A549 (cell line): ENCODE results near the gene ZNF536. TPM values are rescaled to one million over a fixed set of nuclear protein-coding genes. Genes with fewer than 3 reads are reported as not detected.
A peak's percentile ranks its signal among the peaks of the same experiment; 100 is the strongest.

Experiments used
- ATAC-seq, 2 experiments: fragments of 200-7000 bp in 1 of 2; fragments of >200 bp in 1 of 2; cut with Nextera tagmentation in 1 of 2; cut with Tn5 transposase in 1 of 2; 3 replicates each; pipeline versions ENCODE4 v1.8.0 to v1.9.1; 2018 to 2020; ENCODE audit warnings: mild to moderate bottlenecking in 1 of 2, moderate library complexity in 1 of 2
- CTCF ChIA-PET: fragments of 300-600 bp; sonication (Branson Sonifier 250); formaldehyde crosslinking; extraction: SDS; loops from one replicate; lab custom pipeline; 2021; ENCODE audit warnings: antibody characterized with exemption, inconsistent platforms; lab: Yijun Ruan, JAX
- POLR2A ChIA-PET: fragments of 350-600 bp; formaldehyde crosslinking; extraction: SDS; loops from one replicate; lab custom pipeline; 2021; ENCODE audit warnings: antibody characterized with exemption, inconsistent platforms; lab: Yijun Ruan, JAX
- DNase-seq, 2 experiments: peaks; one replicate each; pipeline versions ENCODE4 v3.0.0 to v3.0.0-alpha.2; 2011 to 2016; ENCODE audit warnings: low read depth in 1 of 2, low spot score in 1 of 2
- FAIRE-seq: peaks from 2 replicates; lab custom pipeline; 2011; peaks lifted over from hg19 to GRCh38; lab: Jason Lieb, UNC
- H3K27ac ChIP-seq, 2 experiments: fragments of >200 bp; sonication (Bioruptor Twin); formaldehyde crosslinking; 3 replicates each; pipeline ENCODE4 v1.5.1; 2016 to 2017
- H3K4me1 ChIP-seq: fragments of >200 bp; sonication (Bioruptor Twin); formaldehyde crosslinking; 3 replicates; pipeline ENCODE4 v1.6.1; 2016
- H3K4me2 ChIP-seq: fragments of >200 bp; sonication (Bioruptor Twin); formaldehyde crosslinking; 3 replicates; pipeline ENCODE4 v1.6.1; 2016
- H3K4me3 ChIP-seq: fragments of >200 bp; sonication (Bioruptor Twin); formaldehyde crosslinking; 3 replicates; pipeline ENCODE4 v1.5.1; 2016
- H3K9me3 ChIP-seq: fragments of >200 bp; sonication (Bioruptor Twin); formaldehyde crosslinking; 3 replicates; pipeline ENCODE4 v1.6.1; 2016
- CEBPB ChIP-seq, 2 experiments: fragments of >200 bp in 1 of 2; sonication (Bioruptor Twin) in 1 of 2; formaldehyde crosslinking in 1 of 2; IDR thresholded peaks; 2 replicates each; pipeline ENCODE4 v1.6.1; 2012 to 2016
- ESRRA ChIP-seq: fragments of 150-350 bp; IDR thresholded peaks from 2 replicates; pipeline ENCODE4 v1.6.1; 2014; ENCODE audit warnings: mild to moderate bottlenecking, low read length, borderline replicate concordance
- FOXS1 ChIP-seq: fragments of 250-450 bp; sonication (Bioruptor Pico); IDR thresholded peaks from 2 replicates; pipeline ENCODE4 v1.5.0; 2020; ENCODE audit warnings: mild to moderate bottlenecking, moderate library complexity
- JUN ChIP-seq, 2 experiments: fragments of >200 bp; sonication (Bioruptor Twin); formaldehyde crosslinking; IDR thresholded peaks; 2 replicates in 1 of 2; 3 replicates in 1 of 2; pipeline ENCODE4 v1.6.1; 2016 to 2017
- JUNB ChIP-seq: fragments of >200 bp; sonication (Bioruptor Twin); formaldehyde crosslinking; IDR thresholded peaks from 2 replicates; pipeline ENCODE4 v1.6.1; 2016
- NFE2L2 ChIP-seq: fragments of 150-350 bp; conservative IDR thresholded peaks from 2 replicates; pipeline ENCODE4 v1.6.1; 2014; ENCODE audit warnings: low read length
- PHF8 ChIP-seq: fragments of 200-600 bp; sonication (generic); IDR thresholded peaks from 2 replicates; pipeline ENCODE4 v1.6.1; 2016; ENCODE audit warnings: low read depth, mild to moderate bottlenecking, antibody characterized with exemption, moderate library complexity, borderline replicate concordance
- POLR2A ChIP-seq: IDR thresholded peaks from 2 replicates; pipeline ENCODE4 v1.6.1; 2012; ENCODE audit warnings: mild to moderate bottlenecking, low read length
- RCOR1 ChIP-seq: fragments of 150-350 bp; IDR thresholded peaks from 2 replicates; pipeline ENCODE4 v1.6.1; 2014; ENCODE audit warnings: antibody characterized with exemption, low read length, low read depth
- RFX5 ChIP-seq: fragments of 450-650 bp; IDR thresholded peaks from 2 replicates; pipeline ENCODE4 v1.7.1; 2014; ENCODE audit warnings: antibody characterized with exemption, mild to moderate bottlenecking, moderate library complexity
- SMC3 ChIP-seq: fragments of >200 bp; sonication (Bioruptor Twin); formaldehyde crosslinking; IDR thresholded peaks from 3 replicates; pipeline ENCODE4 v1.6.1; 2018; ENCODE audit warnings: inconsistent platforms
- ZC3H11A ChIP-seq: fragments of 450-650 bp; IDR thresholded peaks from 2 replicates; pipeline ENCODE4 v1.6.1; 2014; ENCODE audit warnings: antibody characterized with exemption, mild to moderate bottlenecking
- ZNF302 ChIP-seq: fragments of 250-450 bp; sonication (Bioruptor Pico); IDR thresholded peaks from 2 replicates; pipeline ENCODE4 v1.9.0; 2021; ENCODE audit warnings: inconsistent platforms, mild to moderate bottlenecking, moderate library complexity
- ZSCAN20 ChIP-seq: fragments of 250-450 bp; sonication (Bioruptor Pico); IDR thresholded peaks from 2 replicates; pipeline ENCODE4 v1.8.0; 2022; ENCODE audit warnings: mild to moderate bottlenecking, moderate library complexity
- WGBS: methylation state at CpG from one replicate; pipeline ENCODE4 v1.1.6; 2017; ENCODE audit errors: missing lambda C conversion rate; 5-methylcytosine and 5-hydroxymethylcytosine counted together
- polyA plus RNA-seq, 4 experiments: library from polyadenylated mRNA; depleted of rRNA in 3 of 4; stranded (reverse); fragments of >200 nt; fragmentation: RNase III in 1 of 4; extraction: RNeasy Plus Mini Kit Qiagen cat#74134 plus additional on column Dnase treatment in 1 of 4; gene quantifications; 2 replicates in 3 of 4; 3 replicates in 1 of 4; pipeline ENCODE4 v1.2.3, GENCODE V29; 2011 to 2017
- TF ChIP-seq, protein P1 (sequence below): fragments of >200 bp; sonication (Bioruptor Twin); formaldehyde crosslinking; IDR thresholded peaks from 3 replicates; pipeline ENCODE4 v1.6.1; 2016
- TF ChIP-seq, protein P2 (sequence below): IDR thresholded peaks from 2 replicates; pipeline ENCODE4 v1.6.1; 2012
- TF ChIP-seq, protein P3 (sequence below): fragments of 200-600 bp; sonication (generic); IDR thresholded peaks from 2 replicates; pipeline ENCODE4 v1.6.1; 2016; ENCODE audit warnings: antibody characterized with exemption, mild to moderate bottlenecking, moderate library complexity
- TF ChIP-seq, protein P4 (sequence below): fragments of >200 bp; sonication (Bioruptor Twin); formaldehyde crosslinking; IDR thresholded peaks from 3 replicates; pipeline ENCODE4 v1.5.1; 2016

Gene ZNF536
- polyA plus RNA-seq, 2 of the 4 experiments (the other 2 are of a cell fraction) = not detected

DNA sequence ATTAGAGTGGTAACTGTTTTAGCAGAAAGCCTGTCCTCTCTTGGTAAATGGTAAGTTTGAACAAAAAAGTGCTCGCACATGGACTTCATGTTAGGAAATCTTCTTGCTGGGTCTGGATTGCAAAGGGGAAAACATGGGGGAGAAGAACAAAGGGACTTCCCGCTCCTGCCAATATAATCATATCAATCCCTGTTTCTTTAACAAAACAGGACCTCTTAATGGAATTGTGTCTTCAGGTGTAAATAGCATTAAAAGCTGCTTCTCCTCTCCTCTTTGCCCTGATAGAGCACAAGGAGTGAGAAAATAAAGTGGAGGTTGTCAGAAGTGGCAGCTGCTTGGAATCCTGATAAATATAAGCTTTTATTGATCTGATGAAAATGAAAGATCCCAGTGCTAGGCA lies 20.4 kb upstream of the ZNF536 start:
- no peak for TF ChIP-seq SMC3
- TF ChIP-seq ESRRA = no peak
- TF ChIP-seq POLR2A = no peak
- no peak for TF ChIP-seq NFE2L2
- no peak for TF ChIP-seq RFX5
- TF ChIP-seq, protein P1, sequence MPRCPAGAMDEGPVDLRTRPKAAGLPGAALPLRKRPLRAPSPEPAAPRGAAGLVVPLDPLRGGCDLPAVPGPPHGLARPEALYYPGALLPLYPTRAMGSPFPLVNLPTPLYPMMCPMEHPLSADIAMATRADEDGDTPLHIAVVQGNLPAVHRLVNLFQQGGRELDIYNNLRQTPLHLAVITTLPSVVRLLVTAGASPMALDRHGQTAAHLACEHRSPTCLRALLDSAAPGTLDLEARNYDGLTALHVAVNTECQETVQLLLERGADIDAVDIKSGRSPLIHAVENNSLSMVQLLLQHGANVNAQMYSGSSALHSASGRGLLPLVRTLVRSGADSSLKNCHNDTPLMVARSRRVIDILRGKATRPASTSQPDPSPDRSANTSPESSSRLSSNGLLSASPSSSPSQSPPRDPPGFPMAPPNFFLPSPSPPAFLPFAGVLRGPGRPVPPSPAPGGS = no peak
- TF ChIP-seq CEBPB (IDR thresholded peaks at IDR 0.05) = no peak
- CTCF ChIA-PET = interaction anchor here (0.6 to 1.1 kb wide), 2 partner anchors 18 to 27 kb away, joined by 3 to 4 read pairs; no protein-coding TSS in a partner anchor
- DNase-seq = no peak
- ATAC-seq = no peak
- FAIRE-seq = peak; percentile 59
- Histone ChIP-seq H3K4me1 (no peaks in the 10 kb centered on the region), H3K4me3 (no peak overlapping the region), H3K9me3 (no peaks in the 10 kb centered on the region), H3K27ac (no peak overlapping the region), H3K4me2 (no peak overlapping the region)
- WGBS = 7% methylated on average over 2 of the region's 2 CpGs
- POLR2A ChIA-PET = no interaction called here

DNA sequence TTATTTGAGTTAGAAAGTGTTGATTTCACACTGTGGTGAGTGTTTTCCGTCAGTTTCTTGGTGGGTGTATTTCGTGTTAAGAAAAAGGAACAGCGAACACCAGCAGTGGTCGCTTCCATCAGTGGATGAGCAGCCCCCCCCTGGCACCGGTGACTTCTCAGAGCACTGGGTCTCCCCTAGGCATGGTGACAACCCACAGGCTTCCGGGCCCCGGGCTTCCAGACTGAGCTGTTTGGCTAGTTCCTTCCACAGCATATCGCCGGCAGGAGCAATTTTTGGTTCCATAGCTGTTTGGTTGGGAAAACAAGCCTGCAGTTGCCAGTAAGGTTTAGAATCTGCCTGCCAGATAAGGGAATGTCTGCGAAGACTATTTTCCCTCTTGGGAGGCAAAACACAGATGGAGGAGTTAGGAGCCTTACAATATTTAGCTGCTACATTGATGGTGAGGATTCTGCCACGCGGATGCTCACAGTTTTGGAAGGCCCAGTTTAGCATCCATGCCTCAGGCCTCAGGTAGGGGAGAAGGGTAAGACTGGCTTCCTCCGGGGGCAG lies 18.7 kb upstream of the ZNF536 start:
- DNase-seq (no peak), ATAC-seq (no peak), FAIRE-seq (no peak)
- Histone ChIP-seq H3K4me1 (no peaks in the 10 kb centered on the region), H3K4me2 (no peak overlapping the region), H3K9me3 (no peaks in the 10 kb centered on the region), H3K4me3 (no peak overlapping the region), H3K27ac (no peak overlapping the region)
- TF ChIP-seq RFX5 (no peak), PHF8 (no peak), RCOR1 (no peak), FOXS1 (CRISPR knock-in tag) (no peak), ZC3H11A (no peak), JUN (IDR thresholded peaks at IDR 0.05) (no peak), ZSCAN20 (no peak), ZNF302 (no peak), JUNB (no peak), CEBPB (IDR thresholded peaks at IDR 0.05) (no peak)
- TF ChIP-seq, protein P2, sequence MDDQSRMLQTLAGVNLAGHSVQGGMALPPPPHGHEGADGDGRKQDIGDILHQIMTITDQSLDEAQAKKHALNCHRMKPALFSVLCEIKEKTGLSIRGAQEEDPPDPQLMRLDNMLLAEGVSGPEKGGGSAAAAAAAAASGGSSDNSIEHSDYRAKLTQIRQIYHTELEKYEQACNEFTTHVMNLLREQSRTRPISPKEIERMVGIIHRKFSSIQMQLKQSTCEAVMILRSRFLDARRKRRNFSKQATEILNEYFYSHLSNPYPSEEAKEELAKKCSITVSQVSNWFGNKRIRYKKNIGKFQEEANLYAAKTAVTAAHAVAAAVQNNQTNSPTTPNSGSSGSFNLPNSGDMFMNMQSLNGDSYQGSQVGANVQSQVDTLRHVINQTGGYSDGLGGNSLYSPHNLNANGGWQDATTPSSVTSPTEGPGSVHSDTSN = no peak
- TF ChIP-seq, protein P3, sequence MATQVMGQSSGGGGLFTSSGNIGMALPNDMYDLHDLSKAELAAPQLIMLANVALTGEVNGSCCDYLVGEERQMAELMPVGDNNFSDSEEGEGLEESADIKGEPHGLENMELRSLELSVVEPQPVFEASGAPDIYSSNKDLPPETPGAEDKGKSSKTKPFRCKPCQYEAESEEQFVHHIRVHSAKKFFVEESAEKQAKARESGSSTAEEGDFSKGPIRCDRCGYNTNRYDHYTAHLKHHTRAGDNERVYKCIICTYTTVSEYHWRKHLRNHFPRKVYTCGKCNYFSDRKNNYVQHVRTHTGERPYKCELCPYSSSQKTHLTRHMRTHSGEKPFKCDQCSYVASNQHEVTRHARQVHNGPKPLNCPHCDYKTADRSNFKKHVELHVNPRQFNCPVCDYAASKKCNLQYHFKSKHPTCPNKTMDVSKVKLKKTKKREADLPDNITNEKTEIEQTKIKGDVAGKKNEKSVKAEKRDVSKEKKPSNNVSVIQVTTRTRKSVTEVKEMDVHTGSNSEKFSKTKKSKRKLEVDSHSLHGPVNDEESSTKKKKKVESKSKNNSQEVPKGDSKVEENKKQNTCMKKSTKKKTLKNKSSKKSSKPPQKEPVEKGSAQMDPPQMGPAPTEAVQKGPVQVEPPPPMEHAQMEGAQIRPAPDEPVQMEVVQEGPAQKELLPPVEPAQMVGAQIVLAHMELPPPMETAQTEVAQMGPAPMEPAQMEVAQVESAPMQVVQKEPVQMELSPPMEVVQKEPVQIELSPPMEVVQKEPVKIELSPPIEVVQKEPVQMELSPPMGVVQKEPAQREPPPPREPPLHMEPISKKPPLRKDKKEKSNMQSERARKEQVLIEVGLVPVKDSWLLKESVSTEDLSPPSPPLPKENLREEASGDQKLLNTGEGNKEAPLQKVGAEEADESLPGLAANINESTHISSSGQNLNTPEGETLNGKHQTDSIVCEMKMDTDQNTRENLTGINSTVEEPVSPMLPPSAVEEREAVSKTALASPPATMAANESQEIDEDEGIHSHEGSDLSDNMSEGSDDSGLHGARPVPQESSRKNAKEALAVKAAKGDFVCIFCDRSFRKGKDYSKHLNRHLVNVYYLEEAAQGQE = no peak
- TF ChIP-seq, protein P4, sequence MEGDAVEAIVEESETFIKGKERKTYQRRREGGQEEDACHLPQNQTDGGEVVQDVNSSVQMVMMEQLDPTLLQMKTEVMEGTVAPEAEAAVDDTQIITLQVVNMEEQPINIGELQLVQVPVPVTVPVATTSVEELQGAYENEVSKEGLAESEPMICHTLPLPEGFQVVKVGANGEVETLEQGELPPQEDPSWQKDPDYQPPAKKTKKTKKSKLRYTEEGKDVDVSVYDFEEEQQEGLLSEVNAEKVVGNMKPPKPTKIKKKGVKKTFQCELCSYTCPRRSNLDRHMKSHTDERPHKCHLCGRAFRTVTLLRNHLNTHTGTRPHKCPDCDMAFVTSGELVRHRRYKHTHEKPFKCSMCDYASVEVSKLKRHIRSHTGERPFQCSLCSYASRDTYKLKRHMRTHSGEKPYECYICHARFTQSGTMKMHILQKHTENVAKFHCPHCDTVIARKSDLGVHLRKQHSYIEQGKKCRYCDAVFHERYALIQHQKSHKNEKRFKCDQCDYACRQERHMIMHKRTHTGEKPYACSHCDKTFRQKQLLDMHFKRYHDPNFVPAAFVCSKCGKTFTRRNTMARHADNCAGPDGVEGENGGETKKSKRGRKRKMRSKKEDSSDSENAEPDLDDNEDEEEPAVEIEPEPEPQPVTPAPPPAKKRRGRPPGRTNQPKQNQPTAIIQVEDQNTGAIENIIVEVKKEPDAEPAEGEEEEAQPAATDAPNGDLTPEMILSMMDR = no peak
- WGBS = 37% methylated on average over 13 of the region's 13 CpGs
- CTCF ChIA-PET = interaction anchor here (1.2 kb wide), 1 partner anchor 9 kb away, joined by 3 read pairs; no protein-coding TSS in a partner anchor
- POLR2A ChIA-PET = no interaction called here
